DMS 273 treated with DMSO at 0.1 percent for 48 hours (cell line): ENCODE measurements around the gene MYF5.

Experiments
- DNase-seq: peaks from one replicate; lab custom pipeline; 2025; lab: John Stamatoyannopoulos, UW

Gene MYF5

GRCh38 chr12:80766210-80766609 is 49.5 kb downstream of the MYF5 start:
- DNase-seq, result no peak

DNA sequence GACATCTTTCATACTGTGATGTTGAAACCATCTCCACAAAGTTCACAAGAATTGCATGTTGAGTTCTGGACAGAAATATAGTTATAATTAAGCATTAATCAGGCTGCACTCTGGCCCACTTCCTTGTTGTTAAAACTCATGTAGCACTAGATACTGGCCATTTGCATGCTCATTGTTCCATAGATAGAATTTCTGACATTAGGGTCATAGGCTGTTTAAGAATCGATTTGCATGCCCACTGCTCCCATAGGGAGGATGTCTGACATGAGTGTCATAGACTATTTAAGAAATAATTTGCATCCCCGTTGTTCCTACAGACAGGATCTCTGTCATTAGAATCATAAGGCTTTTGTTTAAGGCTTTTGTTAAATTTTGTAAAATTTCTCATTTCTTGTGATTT is 50.2 kb downstream of the MYF5 start:
- DNase-seq, result no peak
